DLD1 (cell line): ENCODE data around the gene WDR82.

ENCODE experiments used
- in situ Hi-C: cut with HindIII; loops from 2 replicates; pipeline ENCODE4 v1.10.0; 2017; ENCODE audit warnings: low sequenced_read_pairs

WDR82 gene

DNA sequence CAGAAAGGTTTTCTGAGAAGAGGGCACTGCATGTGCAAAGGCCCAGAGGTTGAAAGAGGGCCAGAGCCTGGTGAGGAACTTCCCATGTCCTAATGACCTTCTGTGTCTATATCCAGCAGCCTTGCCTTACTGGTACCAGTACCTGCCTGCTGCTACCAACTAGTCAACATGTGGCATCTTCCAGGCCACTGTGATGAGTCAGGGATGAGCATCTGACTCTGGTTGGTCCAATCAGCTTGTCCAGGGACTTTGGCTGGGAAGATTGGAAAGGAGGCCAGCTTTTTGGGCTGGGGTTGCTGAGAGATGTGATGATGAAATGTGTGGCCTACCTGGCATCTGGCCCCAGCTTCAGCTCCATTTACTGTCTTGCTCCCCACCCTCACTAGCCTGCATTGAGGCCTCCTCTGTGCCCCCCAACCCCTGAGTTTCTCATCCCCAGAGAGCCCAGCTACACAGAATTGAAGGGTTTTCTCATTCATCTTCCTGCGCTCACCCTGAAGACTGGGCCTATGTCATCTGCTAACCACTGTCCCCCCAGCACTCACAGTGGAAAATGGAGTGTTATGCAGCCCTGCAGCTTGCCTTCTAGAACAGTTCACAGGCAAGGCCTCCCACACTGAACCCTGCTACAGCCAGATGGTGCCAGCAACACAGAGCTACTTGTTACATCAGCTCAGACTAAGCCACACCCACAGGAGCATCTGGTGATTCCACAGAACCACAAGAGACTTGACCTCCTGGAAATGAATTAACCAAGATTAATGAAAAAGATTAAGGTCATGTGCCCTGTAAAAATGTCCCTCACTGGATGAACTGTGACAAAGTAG, 38.2 kb downstream of the WDR82 start:
- in situ Hi-C loops: no loop called here

- in situ Hi-C loops: no loop called here
Measured at GRCh38 chr3:52238761-52239701, 39.4 kb downstream of the WDR82 start, which contains the start of gene TWF2. Gene TWF2, minus strand, starts transcription at chr3:52239158. Its CDS starts 142 bp downstream, at chr3:52239016.

GRCh38 chr3:52238193-52238760, 40.2 kb downstream of the WDR82 start:
- in situ Hi-C loops: no loop called here

- in situ Hi-C loops: no loop called here
Measured at GRCh38 chr3:52237657-52238172, 40.7 kb downstream of the WDR82 start.

GRCh38 chr3:52237006-52237656, 41.3 kb downstream of the WDR82 start:
- in situ Hi-C loops: no loop called here

GRCh38 chr3:52236424-52236886, 42.0 kb downstream of the WDR82 start:
- in situ Hi-C loops: no loop called here

DNA sequence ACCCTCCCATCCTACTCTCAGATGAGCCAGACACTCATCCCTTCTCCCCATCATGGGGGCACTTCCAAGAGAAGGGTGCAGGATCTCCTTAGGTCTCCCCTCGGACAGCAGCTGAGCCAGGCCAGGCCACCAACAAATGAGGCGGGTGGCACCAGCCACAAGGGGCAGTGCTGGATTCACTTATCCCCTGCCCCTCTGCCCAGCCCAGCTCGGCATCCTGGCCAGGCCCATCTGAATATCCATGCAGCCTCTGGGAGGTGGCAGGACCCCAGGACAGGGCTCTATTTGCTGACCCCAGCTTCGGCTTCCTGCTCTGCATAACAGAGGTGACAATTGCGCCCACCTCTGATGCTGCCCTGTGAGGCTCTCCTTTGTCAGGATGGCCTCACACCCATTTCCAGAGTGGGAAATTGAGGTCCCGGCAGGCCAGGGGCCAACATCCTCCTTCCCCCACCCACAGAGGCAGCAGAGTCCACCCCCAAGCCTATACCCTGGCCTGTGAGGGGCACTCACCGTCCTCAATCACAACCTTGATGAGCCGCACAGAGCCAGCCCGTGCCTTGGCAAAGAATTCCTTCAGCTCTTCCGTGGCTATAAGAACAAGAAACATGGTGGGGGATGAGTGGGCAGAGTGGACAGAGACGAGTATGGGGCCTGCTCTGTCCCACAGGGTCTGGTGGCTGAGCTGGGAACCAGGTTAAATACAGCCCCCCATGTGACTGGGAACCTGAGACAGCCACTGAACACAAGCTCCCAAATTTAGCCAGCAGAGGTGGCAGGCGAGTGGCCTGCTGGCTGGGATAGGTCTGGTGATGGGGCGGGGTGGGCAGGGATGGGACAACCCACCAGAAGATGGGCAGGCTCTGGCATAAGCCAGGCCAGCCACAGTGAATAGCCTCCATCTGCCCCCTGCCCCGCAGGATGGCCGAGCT, 43.7 kb downstream of the WDR82 start:
- in situ Hi-C loops: no loop called here

GRCh38 chr3:52233968-52234367, 44.5 kb downstream of the WDR82 start:
- in situ Hi-C loops: no loop called here

GRCh38 chr3:52233108-52233591, 45.3 kb downstream of the WDR82 start:
- in situ Hi-C loops: no loop called here

GRCh38 chr3:52232279-52233107, 46.0 kb downstream of the WDR82 start:
- in situ Hi-C loops: no loop called here

DNA sequence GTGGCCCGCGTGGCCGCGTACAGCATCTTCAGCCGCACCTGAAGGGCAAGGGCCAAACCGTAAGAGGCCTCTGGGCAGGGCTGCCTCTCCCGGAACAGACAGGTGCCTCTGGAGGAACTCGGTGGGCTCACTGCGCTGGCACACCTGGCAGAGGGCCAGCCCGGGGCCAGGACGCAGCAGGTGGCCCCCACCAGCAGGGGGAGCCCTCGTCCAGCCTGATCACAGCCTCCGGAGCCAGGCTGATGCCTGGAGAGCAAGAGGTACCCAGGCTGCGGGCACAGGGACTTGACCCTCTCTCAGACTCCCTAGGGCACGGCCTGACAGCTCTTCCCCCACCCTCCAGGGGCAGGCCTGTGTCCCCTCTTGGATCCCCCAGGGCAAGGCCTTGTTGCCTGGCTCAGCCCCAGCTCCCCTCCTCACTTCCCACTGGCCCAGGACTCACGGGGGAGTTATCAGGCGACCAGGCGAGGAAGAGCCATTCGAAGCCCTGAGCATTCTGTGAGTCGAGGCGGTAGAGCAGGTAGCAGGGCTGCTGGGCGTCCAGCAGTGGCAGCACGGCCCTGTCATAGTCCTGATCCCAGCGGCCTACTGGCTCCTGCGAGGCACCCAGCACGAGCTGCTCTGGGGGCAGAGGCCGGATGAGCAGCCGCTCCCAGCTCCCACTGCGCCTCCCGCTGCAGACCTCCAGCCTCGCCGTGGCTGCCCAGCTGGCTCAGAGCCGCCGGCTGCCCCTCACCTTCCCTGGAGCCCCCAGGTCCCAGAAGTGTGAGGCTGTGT, 46.8 kb downstream of the WDR82 start:
- in situ Hi-C loops: no loop called here

DNA sequence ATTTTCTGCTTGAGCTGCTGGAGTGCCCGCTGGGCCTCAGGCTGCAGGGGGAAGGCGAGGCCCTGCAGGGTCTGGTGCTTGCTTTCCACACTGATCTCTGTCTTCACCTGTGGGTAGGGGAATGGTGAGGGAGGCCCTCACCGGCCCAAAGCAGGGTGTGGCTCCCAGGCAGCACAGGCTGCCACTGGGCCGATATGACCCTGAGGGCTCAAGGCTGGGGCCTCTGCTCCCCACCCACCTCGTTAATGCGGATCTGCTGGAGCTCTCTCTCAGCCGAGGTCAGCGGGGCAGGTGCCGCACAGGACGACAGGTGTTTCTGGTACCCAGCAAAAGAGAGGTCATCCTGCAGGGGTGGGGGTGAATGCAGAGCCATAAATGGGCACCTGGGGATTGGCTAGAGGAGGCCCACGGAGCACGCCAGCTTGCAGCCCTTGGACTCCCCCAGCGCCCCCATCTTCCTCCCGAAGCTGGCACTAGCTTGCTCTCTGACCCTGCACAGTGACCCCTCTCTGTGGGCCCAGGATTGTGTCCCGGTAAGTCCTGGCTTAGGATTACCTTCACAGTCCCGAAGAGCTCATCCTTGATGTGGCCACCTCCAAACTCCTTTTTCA, 47.5 kb downstream of the WDR82 start:
- in situ Hi-C loops: no loop called here

GRCh38 chr3:52230461-52230860, 48.0 kb downstream of the WDR82 start:
- in situ Hi-C loops: no loop called here

DNA sequence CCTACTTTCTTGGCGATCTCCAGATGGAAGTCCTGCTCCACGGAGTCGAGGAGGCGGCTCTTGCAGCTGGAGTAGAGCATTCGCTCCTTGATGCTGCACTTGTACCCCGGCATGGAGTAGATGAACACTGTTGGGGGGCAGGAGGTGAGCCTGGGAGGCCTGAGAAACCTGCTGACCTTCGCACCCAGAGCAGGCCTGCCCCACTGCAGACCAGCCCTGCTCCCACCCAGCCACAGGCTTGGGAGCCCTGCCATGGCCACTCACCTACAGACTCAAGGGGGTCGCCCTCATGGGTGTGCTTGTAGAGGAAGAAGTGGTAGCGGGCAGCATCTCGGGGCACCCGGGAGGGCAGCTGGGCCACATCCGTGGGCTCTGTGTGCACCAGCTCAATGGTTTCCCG, 48.8 kb downstream of the WDR82 start:
- in situ Hi-C loops: no loop called here

GRCh38 chr3:52228751-52229291, 49.6 kb downstream of the WDR82 start:
- in situ Hi-C loops: no loop called here

DNA sequence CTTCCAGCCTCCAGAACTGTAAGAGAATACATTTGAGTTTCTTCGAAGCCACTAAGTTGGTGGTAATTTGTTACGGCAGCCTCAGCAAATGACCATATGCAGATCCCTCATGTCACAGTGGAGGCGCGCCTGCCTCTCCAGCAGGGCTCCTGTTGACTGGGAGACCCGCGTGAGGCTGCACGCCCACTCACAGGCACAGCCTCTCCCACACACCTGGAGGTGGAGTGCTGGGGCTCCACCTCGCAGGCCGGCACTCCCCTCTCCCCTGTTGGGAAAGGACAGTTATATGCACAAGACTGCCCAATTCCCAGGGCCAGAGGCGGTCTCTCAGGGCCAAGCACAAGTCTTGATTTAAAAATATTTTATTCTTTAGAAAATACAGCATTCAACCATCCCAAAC, 50.2 kb downstream of the WDR82 start:
- in situ Hi-C loops: no loop called here

DNA sequence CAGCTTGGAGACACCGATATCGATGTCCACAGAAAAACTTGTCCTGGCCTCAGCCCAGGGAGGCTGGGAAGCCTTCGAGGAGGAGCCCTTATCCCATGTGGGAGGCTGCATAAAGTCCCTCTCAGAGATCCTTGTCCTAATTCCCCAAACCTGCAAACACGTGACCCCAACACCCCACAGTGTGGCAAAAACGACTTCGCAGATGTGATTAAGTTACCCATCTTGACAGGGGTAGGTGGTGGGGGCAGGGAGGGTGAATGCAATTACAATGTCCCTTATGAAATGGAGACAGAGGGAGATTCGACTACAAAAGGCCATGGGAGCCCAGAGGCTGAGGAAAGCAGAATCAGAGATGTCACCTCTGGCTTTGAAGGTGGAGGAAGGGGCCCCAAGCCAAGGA, 50.7 kb downstream of the WDR82 start:
- in situ Hi-C loops: no loop called here
